Stimulated activated CD8-positive, alpha-beta memory T cell treated with anti-CD3 and anti-CD28 coated beads, Interleukin-4, amount 100 ng/mL, for 1 hour (primary cell): ENCODE data around the gene MTHFD1.

Experiments used
- DNase-seq, 2 donors: peaks; one replicate each; pipeline ENCODE4 v3.0.0-alpha.2; 2020; ENCODE audit warnings: low read depth in 2 of 2, low spot score in 1 of 2

Gene MTHFD1

GRCh38 chr14:64488590-64489099 is 100.5 kb downstream of the MTHFD1 start:
- no peak for DNase-seq

- no peak for DNase-seq
These were observed 103.5 kb downstream of the MTHFD1 start for GRCh38 chr14:64491637-64492036.

DNA sequence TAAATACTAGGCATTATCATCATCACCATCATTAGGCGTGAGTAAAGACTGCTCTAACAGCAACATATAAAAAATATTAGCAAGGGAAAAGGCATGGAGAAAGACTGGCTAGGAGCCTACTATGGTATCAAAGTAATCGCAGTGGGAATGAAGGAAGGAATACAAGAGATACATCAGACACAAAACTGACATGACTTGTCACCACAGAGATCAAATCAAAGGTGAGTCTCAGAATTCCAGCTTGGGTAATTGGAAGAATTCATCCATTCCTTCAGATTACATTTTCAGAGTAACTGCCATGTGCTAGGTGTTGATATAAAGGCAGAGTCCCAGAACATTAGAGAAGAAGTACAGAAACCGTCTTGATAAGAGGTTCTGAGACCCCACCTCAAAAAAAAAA is 105.3 kb downstream of the MTHFD1 start:
- no peak for DNase-seq

GRCh38 chr14:64495252-64495651 is 107.1 kb downstream of the MTHFD1 start:
- DNase-seq, result no peak

DNA sequence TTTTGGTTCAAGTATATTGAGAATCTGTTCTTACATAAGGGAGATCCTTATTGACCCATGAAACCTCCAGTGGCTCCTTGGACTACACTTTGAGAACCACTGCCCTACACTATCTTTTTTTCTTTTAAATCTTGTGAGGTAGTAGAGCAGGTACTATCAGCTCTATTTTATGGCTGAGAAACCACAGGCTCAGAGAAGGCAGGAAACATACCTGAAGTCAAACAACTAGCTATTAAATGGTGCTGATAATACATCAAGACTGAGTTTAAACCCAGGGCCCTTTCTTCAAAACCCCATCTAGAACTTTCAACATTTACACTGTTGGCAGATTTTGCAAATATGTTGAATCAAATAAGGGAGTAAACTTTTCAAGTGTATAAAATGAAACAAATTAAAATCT is 108.6 kb downstream of the MTHFD1 start:
- DNase-seq, result no peak

GRCh38 chr14:64500088-64500487 is 111.9 kb downstream of the MTHFD1 start:
- DNase-seq, result no peak

- DNase-seq, result no peak
These were observed 113.4 kb downstream of the MTHFD1 start for GRCh38 chr14:64501411-64502171.

DNA sequence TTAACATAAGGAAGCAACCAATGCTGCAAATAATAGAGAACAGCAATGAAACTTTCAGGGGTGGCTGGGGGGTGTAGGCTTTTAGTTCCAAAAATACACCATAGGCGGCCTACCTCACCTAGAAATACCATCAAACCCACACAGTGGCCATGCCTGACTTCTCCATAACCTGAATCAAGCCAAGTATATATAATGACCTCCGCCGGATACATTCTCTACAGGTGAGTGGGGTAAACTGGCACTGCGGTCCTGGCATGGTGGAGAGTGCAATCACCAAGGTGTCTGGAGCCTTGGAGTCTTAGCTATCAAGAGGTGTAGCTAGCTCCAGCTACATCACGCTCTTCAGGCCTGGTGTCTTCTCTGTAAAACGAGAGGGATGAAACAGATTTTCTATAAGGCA is 114.3 kb downstream of the MTHFD1 start:
- no peak for DNase-seq

GRCh38 chr14:64502887-64503433 is 114.8 kb downstream of the MTHFD1 start:
- DNase-seq, result no peak

DNA sequence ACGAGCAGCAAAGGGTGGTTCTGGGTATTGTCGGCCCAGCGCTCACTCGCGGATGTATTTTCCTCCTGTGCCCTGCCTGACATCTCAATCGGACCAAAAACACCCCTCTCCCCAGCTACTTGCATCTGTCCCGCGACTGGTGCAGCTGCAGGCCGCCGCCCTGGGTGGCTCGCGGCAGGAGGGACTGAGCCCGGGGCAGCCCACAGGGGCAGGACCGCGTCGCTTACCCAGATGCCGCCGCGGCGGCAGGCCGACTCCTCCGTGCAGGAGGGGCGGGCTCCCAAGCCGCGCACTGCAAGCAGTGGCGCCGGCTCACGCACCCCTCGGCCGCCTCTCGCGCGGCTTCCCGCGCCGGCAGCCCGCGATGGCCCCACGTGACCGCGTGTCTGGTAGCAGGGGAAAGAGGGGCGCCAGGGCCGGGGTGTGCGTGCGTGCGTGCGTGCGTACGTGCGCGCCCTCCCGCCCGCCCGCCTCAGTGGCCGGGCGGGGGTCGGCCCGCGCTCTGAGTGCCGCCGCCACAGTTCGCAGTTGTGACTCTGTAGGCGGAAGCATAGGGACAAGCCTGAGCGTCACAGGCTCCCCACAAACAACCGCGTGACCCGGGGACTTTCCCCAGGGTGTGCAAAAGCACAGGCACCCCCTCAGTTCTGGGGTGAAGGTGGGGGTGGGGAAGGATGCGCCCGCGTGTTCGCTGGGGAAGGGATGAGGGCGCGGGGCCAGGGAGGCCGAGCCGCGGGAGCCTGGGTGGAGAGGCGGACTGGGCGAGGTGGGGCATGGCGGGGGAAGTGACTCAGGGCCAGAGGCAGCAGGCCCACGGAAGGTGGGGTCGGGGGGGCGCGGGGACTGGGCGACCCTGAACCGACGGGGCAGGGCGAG is 115.5 kb downstream of the MTHFD1 start, which contains the start of gene ZBTB25:
ZBTB25 (minus strand) TSS at position 405 of the 876 bp plus-strand sequence. CDS start 13,305 bp downstream, outside the sequence.
- DNase-seq, result peak; percentile 93 to 94

DNA sequence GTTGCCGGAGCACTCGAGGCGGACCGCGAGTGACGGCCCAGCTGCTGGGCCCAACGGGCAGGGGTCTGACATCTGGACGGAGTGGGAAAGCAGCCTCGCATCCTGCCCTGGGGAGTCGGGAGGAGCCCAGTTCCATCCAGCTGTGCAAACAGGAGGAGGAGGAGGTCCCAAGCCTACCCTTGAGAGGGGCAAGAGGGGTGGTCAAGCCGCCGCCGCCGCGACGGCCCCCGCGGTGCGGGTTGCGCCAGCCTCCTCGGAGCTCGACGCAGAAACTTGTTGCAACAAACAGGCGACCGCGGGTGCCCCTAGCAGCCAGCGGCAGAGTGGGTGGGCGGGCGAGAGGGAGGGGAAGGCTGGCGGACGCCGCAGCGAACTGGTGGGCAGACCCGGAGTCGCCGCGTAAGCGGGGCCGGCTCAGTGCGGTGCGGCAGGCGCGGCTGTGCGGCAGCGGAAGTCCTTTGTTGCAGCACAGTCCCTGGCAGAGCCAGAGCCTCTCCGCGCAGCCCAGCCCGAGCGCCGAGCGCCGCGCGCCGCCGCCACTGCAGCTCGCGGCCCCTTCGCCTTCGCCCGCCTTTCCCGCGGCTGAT is 116.2 kb downstream of the MTHFD1 start, which contains the start of gene ZBTB1:
ZBTB1 (plus strand) TSS at position 461 of the 587 bp plus-strand sequence. CDS start 16,735 bp downstream, outside the sequence.
- peak; percentile 52 to 68 for DNase-seq

- DNase-seq, result peak; percentile 60 to 70
These were observed 117.0 kb downstream of the MTHFD1 start for GRCh38 chr14:64504897-64505794.

DNA sequence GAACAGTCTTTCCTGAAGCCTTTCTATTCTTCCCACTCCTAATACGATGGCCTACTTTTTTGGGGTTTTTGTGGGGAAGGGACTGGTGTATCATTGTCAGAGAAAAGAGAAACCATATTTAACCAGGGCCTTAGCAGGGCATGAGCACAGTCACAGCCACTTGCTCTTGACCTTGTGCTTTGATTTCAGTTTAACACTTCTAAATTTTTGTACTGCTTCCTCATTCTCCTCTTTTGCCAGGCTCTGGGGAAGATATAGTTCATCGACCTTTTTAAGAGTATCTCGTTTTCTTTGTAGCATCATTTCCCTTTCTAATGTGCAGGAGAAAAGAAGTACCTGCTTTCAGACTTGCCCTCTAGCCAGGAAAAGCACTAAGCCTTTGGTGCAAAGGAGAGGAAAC is 118.6 kb downstream of the MTHFD1 start:
- DNase-seq, result no peak

DNA sequence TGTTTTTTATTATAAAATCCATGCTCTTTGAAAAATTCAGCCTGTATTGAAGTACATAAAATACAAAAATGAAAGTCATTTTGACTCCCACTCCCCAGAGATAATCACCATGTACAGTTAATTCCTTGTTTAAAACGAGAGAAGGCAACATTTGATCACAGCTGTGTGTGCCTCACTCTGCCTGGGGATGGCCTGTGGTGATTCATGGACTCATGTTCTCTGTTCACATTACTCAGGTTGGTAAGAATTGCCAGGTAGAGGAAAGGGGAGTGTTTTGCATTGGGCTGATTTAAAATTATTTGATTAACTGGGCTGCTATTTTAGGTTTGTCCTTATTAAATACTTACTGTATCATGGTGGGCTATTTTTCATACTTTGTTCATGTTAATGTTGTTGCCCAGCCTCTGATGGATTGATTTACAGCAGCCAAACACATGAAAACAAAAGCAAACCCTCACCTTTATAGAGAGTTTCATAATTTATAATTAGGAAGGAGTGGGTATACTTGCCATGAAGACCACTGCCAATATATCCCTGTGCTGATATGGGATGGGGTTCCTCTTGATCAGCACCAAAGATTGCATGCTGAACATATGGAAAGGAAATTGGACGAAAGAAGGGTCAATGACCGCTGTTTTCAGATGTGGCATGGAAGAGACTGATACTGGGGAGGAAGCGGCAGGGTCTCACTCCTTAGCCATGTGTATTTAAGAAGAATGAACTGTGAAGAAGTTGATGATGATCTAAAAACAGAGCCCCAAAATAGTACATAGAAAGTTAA is 119.4 kb downstream of the MTHFD1 start:
- no peak for DNase-seq

GRCh38 chr14:64508215-64508776 is 120.1 kb downstream of the MTHFD1 start:
- no peak for DNase-seq

DNA sequence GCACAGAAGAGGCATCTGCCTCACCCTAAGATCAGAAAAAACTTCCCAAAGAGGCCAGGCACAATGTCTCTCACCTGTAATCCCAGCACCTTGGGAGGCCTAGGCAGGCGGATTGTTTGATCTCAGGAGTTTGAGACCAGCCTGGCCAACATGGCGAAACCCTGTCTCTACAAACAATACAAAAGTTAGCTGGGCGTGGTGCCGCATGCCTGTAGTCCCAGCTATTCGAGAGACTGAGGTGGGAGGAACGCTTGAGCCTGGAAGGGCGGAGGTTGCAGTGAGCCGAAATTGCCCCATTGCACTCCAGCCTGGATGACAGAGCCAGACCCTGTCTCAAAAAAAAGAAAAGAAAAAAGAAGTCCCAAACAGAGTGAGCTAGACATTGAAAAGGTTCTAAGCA is 120.9 kb downstream of the MTHFD1 start:
- no peak for DNase-seq
